Lower leg skin (tissue), 3 donors: ENCODE measurements around the gene TBC1D19.

Experiments used
- POLR2A ChIP-seq, 2 donors: fragments of 450-650 bp; IDR thresholded peaks; one replicate each; pipeline ENCODE4 v1.6.1; 2016 to 2017; ENCODE audit warnings: antibody characterized with exemption in 2 of 2, mild to moderate bottlenecking in 1 of 2, moderate library complexity in 1 of 2
- TF ChIP-seq, protein P1 (sequence below), 3 donors: fragments of 450-650 bp; IDR thresholded peaks; one replicate each; pipeline ENCODE4 v1.5.1; 2016; ENCODE audit warnings: antibody characterized with exemption in 3 of 3, mild to moderate bottlenecking in 3 of 3, moderate library complexity in 2 of 3

DNA sequence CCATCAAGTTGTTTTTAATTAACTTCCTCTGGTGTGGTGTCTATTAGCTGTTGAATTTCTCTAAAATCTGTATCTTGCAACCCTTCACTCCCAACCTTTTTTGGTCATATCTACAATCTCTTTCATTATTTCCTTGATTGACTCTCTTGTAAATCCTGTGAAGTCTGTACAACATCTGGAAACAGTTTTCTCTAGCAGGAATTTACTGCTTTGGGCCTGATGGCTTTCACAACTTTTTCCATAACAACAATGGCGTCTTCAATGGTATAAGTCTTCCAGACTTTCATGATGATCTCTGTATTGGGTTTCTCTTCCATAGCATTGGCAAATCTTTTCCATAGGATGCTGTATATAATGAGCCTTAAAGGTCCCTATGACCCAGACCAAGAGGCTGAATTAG lies 49.0 kb downstream of the TBC1D19 start:
- TF ChIP-seq, protein P1, sequence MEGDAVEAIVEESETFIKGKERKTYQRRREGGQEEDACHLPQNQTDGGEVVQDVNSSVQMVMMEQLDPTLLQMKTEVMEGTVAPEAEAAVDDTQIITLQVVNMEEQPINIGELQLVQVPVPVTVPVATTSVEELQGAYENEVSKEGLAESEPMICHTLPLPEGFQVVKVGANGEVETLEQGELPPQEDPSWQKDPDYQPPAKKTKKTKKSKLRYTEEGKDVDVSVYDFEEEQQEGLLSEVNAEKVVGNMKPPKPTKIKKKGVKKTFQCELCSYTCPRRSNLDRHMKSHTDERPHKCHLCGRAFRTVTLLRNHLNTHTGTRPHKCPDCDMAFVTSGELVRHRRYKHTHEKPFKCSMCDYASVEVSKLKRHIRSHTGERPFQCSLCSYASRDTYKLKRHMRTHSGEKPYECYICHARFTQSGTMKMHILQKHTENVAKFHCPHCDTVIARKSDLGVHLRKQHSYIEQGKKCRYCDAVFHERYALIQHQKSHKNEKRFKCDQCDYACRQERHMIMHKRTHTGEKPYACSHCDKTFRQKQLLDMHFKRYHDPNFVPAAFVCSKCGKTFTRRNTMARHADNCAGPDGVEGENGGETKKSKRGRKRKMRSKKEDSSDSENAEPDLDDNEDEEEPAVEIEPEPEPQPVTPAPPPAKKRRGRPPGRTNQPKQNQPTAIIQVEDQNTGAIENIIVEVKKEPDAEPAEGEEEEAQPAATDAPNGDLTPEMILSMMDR (IDR thresholded peaks at IDR 0.05), result no peak
- TF ChIP-seq POLR2A (IDR thresholded peaks at IDR 0.05), result no peak
